Subcutaneous adipose tissue (tissue), 4 donors: ENCODE results near the gene RFX7. TPM values are rescaled to one million over a fixed set of nuclear protein-coding genes. Genes with fewer than 3 reads are reported as not detected.

Experiments used
- CTCF ChIP-seq: fragments of 450-650 bp; IDR thresholded peaks from one replicate; pipeline ENCODE4 v1.5.1; 2016; ENCODE audit warnings: low read depth, mild to moderate bottlenecking, control low read depth, antibody characterized with exemption, moderate library complexity
- total RNA-seq, 4 donors: library from RNA; depleted of rRNA; stranded (reverse); fragments of >200 nt; gene quantifications; one replicate each; pipeline ENCODE4 v1.1.0, GENCODE V29; 2016

RFX7 gene
- total RNA-seq, 4 donors from 2014 or later = 6.0 to 10.2 (median 8.3) TPM

DNA sequence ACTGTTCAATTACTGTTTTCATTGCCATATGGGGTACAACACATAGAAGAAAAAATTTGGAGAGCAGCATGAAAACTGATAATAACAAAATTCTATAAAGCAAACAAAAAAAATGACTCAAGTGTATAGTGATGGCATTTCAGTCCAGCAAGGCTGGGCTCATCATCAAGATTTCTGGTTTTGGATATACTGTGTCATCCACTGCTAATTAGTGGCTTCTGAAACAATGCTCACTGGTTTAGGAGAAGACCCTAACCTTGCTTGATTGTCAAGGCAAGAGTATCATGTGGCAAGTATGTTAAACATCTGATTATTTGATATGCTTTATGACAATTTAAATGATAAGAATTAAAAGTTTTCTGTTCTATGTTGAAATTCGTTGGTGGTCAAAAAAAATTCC lies 96.9 kb downstream of the RFX7 start:
- no peak for TF ChIP-seq CTCF

DNA sequence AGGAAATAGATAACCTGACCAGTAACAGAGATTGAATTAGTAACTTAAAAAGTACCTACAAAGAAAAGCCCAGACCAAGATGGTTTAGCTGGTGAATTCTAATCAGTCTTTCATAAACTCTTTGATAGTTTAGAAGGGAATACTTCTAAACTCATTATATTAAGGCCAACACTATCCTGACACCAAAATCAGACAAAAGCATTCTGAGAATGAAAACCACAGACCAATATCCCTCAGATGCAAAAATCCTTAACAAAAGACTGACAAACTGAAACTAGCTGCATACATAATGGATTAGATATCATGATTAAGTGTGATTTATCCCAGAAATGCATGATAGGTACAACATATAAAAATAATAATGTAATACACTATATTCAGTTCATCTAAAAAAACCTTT lies 115.6 kb downstream of the RFX7 start:
- TF ChIP-seq CTCF = no peak

DNA sequence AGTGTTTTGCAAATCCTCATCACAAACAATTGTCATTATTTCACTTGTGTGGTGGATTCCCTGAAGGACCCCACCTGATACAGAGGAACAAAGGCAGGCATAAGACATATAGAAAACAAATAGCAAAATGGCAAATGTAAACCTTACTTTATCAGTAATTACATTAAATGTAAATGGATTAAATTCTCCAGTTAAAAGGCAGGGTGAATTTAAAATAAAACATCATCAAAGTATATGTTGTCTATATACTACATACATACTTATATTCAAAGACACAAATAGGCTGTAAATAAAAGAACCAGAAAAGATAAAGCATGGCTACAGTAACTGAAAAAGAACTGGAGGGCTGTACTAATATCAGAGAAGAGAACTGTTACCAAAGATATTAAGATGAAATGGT lies 117.3 kb downstream of the RFX7 start:
- TF ChIP-seq CTCF = no peak

- no peak for TF ChIP-seq CTCF
These were observed 119.3 kb downstream of the RFX7 start for GRCh38 chr15:56124391-56124790.

DNA sequence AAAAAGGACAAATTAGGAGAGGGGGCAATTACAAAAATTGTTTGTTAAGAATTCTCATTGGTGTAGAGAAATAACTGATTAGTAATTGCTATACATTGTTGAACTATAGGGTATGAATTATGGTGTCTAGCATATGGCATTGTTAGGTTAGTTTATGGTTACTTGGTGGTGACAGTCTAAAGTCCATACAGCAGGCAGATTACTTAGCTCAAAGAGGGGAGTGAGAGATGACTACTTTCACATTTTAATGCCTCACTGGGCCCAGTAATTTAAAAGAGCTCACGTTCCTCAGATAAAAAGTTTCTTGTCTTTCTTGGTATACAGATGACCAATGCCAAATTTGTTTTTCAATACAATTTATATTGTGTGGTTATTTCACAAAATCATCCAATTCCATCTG lies 137.8 kb downstream of the RFX7 start:
- TF ChIP-seq CTCF = no peak

DNA sequence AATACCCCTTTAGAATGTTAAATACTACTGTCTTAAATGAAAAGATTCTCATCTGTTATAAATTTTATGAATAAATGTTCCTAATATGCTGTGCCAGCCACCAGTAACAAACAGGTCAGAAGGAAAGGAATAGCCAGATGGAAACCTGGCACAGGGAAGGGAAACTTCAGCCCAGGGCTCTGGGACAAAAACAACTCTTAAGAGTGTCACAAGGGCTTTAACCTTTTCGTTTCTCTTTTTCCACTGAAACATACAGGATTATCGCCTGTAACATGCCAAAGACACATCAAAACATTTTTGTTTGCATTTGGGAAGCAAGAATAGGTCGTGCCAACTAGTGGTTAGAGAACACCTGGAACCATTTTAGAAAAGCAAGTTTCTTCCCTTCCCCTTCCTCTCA lies 141.2 kb downstream of the RFX7 start:
- no peak for TF ChIP-seq CTCF

GRCh38 chr15:56099311-56099710 lies 144.4 kb downstream of the RFX7 start:
- no peak for TF ChIP-seq CTCF
